Activated CD4-positive, alpha-beta T cell treated with anti-CD3 and anti-CD28 coated beads for 1 hour (primary cell): ENCODE measurements around the gene TPD52L1.
A peak's percentile ranks its signal among the peaks of the same experiment; 100 is the strongest.

Experiments
- DNase-seq: peaks from one replicate; pipeline ENCODE4 v3.0.0-alpha.2; 2020

TPD52L1 gene

DNA sequence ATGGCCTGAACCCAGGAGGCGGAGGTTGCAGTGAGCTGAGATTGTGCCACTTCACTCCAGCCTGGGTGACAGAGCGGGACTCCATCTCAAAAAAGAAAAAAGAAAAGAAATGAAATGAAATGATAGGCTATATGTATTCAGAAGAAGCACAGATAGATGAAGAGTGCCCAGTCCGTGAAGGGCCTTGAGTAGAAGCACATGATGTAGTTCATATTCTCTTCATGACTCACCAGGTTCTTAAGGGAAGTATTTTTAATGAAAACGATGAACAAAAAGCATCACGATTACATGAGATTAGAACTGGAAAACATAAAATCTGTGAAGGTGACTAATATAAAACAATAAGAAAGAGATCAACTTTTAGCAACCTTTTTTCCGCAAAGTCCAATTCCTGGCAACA, 29.8 kb downstream of the TPD52L1 start:
- no peak for DNase-seq

- no peak for DNase-seq
Observed at GRCh38 chr6:125188037-125188436, 34.5 kb downstream of the TPD52L1 start.

- no peak for DNase-seq
Observed at GRCh38 chr6:125188594-125189203, 35.1 kb downstream of the TPD52L1 start.

DNA sequence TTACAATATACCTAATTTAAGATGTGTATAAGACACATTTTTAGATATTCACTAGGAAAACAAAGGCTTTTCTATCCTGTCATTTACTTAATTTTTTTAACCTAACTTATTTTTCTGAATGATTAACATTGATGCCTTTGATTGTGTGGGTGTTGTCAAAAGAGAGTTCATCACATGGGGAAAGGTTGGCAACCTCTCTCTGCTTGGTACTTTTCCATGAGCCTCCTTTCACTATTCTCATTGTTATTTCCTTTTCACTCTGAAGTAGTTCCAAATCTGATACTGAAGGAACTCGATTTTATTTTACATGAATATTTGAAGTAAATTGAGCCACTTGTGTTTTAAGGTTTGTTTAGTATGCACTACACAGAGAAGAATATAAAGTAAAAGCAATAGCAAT, 35.9 kb downstream of the TPD52L1 start:
- DNase-seq, result no peak

DNA sequence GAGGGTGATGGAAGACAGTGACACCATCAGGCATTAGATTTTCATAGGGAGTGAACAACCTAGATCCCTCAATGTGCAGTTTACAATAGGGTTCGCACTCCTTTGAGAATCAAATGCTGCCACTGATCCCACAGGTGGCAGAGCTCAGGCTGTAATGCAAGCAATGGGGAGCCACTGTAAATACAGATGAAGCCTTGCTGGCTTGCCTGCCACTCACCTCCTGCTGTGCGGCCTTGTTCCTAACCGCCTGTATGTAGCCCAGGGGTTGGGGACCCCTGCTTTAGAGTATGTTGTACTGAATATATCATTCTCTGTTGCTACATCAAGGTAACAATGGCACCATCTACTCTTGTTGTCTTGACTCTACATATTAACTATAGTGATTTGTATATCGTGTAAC, 37.1 kb downstream of the TPD52L1 start:
- no peak for DNase-seq

- peak; percentile 30 for DNase-seq
Observed at GRCh38 chr6:125191916-125192609, 38.5 kb downstream of the TPD52L1 start.

- no peak for DNase-seq
Observed at GRCh38 chr6:125192610-125192930, 39.0 kb downstream of the TPD52L1 start.

DNA sequence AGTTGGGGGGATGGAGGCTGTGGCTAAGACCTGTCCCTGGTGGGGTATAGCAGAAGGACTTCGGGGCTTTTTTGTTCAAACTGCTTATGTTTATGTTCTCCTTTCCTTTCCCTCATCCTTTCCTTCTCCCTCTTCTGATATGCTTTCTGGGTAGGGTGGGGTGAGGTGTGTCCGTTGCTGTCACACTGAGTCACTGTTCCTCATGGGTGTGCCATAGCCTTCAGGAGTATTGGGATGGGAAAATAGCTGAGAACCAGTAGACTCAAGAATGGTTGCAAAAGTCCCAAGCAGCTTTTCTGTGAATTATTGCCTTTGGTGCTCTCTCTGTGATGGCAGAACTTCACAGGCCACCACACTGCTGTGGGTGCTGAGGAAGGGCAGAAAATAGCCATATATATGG, 39.6 kb downstream of the TPD52L1 start:
- no peak for DNase-seq

DNA sequence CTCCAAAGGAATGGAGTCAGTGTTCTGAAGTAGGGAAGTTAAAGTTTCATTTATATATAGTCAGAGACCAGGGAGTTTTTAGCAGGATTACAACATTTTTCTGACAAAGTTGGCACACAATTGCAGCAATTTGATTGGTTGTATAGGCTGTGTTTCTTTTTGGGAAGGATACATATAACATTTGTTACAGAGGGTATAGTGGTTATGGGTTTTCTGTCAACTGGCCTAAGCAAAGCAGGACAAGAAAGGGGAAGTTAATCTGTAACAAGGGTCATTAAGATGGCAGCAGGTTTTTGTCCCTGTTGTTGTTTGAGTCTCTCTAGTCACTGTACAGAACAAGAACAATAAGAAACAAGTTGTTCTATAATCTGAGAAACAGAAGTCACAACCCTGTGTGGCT, 41.4 kb downstream of the TPD52L1 start:
- DNase-seq, result no peak

DNA sequence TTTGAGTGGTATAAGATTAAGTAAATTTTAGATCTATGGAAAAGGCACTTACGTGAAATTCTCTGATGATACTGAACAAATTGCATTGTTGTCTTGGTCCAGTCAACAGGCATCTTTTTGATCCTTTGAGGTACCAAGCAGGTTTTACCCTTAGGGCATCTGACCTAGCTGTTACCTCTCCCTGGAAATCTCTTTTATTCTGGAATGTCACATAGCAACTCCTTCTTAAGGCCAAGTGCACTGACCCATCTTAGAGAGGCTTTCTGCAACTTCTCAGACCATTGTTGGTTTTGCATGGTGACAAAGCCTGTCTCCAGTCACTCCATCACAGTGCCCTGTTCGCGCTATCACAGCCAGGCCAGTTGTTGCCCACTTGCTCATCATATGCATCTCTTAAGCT, 42.0 kb downstream of the TPD52L1 start:
- DNase-seq, result no peak

DNA sequence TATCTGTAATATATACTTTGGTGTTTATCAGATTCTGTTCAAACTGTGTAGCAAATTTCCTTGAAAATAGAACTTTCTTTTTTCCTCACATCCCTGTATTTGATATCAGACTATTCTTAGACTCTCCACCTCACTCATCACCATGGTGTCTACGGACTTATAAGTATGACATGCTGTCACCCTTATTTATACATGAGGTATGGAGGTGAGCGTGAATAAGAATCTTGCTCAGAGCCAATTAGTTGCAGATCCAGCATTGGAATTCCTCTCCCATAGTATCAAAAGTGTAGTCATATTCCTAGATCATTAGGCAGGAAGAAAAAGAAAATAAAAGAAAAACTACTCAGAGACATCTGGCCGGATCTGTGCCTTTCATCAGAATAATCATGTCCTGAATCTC, 43.0 kb downstream of the TPD52L1 start:
- DNase-seq, result no peak

DNA sequence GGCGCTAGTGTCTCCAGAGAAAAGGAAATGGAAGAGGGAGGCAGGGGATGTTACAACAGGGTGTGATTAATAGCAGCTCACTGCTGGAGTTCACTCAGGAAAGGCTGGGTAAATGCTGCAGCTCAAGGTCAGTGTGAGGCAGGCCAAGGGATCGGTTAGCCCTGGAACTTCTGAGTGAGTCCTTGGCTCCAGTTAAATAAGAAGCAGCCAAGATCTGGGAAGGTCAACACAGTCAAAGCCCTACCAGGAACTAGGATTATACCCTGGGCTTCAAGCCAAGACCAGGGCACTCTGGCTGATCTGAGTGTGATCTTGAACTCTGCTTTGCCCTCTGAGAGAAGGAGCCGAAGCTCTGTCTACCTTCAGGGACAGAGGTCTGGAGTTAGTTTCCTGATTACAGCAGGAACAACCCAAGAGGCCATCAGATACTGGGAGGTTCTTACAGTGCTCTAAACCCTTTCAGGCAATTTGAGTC, 44.3 kb downstream of the TPD52L1 start:
- no peak for DNase-seq

- no peak for DNase-seq
Observed at GRCh38 chr6:125198398-125198937, 44.9 kb downstream of the TPD52L1 start.

DNA sequence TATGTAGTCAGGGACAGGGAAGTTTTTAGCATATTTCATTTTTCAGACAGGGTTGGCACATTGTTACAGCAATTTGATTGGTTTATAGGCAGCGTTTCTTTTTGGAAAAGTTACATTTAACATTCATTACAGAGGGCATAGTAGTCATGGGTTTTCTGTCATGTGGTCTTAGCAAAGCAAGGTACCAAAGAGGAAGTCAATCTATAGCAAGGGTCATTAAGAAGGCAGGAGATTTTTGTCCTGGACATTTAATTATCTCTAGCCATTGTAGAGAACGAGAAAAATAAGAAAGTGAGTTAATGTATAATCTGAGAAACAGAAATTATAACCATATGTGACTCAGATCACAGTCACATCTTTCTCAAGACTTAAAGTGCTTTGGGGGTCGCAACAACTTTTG, 47.4 kb downstream of the TPD52L1 start:
- DNase-seq, result no peak

GRCh38 chr6:125201961-125202729, 48.6 kb downstream of the TPD52L1 start:
- DNase-seq, result no peak

- DNase-seq, result no peak
Observed at GRCh38 chr6:125203395-125203794, 49.8 kb downstream of the TPD52L1 start.

- DNase-seq, result no peak
Observed at GRCh38 chr6:125205931-125206330, 52.4 kb downstream of the TPD52L1 start.

- DNase-seq, result no peak
Observed at GRCh38 chr6:125206389-125206788, 52.8 kb downstream of the TPD52L1 start.

DNA sequence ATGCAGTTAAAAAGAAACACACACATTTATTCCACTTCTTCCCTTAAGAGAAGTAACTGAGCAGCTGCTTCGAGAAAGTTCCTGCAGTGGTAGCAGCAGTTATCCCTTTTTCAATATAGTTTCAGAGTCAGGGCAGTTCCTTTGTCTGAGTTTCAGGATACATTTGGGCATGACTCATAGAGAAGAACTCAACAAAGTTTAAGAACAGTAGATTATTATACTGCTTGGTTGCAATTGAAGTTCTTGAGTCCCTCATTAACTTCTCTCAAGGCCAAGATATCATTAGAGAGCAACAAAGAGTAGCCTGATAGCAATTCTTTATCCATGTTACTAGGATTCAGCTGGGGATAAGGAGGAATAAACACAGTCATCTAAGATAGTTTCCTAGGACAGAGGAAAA, 54.4 kb downstream of the TPD52L1 start:
- no peak for DNase-seq

- no peak for DNase-seq
Observed at GRCh38 chr6:125208625-125209249, 55.2 kb downstream of the TPD52L1 start.

- DNase-seq, result no peak
Observed at GRCh38 chr6:125210667-125211066, 57.1 kb downstream of the TPD52L1 start.

GRCh38 chr6:125211352-125211751, 57.8 kb downstream of the TPD52L1 start:
- DNase-seq, result no peak

DNA sequence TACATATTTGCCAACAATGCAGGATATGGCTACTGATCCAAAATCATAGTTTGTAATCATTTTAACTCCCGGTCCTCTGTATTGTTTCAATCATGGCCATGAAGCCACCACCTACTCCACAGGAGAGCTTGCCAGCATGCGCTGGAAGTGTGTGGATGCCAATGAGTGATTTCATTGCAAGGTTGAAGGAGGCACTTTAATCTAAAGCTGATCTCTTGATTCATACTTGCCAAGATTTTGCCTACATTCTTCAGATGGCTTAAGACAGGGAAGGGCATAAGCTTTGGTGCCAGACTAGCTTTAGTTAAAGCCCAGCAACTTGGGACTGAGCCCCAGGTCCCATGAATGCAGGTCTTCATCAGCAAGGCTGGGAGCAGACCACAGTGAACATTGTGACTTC, 58.8 kb downstream of the TPD52L1 start:
- no peak for DNase-seq
